Measurements from ENCODE around the gene SHD. TPM values are rescaled to one million over a fixed set of nuclear protein-coding genes. Genes with fewer than 3 reads are reported as not detected.
"Not testable (repeated sequence)": the region's sequence is repeated elsewhere in the genome, so short reads cannot be mapped to it uniquely, and the experiment has no call there.

The SHD gene
- polyA plus RNA-seq (2011; rRNA removed) (not detected in 2 replicates), polyA minus RNA-seq (2011; rRNA and poly(A)+ RNA removed) (not detected in 2 replicates)

- Histone ChIP-seq H3K27me3 (ENCODE audit: control insufficient read depth, insufficient read depth, low read length) (peaks cover 24% of the 10 kb centered on the region), H3K36me3 (ENCODE audit: control insufficient read depth, insufficient read depth, low read length) (no peaks in the 10 kb centered on the region), H3K4me3 (ENCODE audit: low read depth, low read length) (no peak within 1 kb of the TSS; the same call in 1 of the 2 replicates)
- POLR2A ChIA-PET, result interaction anchor here (0.7 kb wide), 1 partner anchor 310 kb away, joined by 12 read pairs; no protein-coding TSS in a partner anchor
- DNase-seq (ENCODE audit: low read depth), result no peak
- CTCF ChIA-PET, result interaction anchor here (1.3 to 2.7 kb wide), 4 partner anchors 10 to 122 kb away, joined by 3 to 29 read pairs (median 4); no protein-coding TSS in a partner anchor
- TF ChIP-seq CTCF (IDR thresholded peaks at IDR 0.05; ENCODE audit: insufficient read depth, low read depth, low read length), result no peak
Observed at GRCh38 chr19:4278419-4279266, at the start of gene SHD. SHD (plus strand) TSS chr19:4279266; CDS start chr19:4280064, 798 bp downstream.

- POLR2A ChIA-PET; H3K27me3 ChIP-seq (ENCODE audit: control insufficient read depth, insufficient read depth, low read length); H3K36me3 ChIP-seq (ENCODE audit: control insufficient read depth, insufficient read depth, low read length); DNase-seq (ENCODE audit: low read depth); H3K4me3 ChIP-seq (ENCODE audit: low read depth, low read length): not testable (repeated sequence)
- CTCF ChIA-PET, result interaction anchor here (1.0 kb wide), 1 partner anchor 26 kb away, joined by 3 read pairs; no protein-coding TSS in a partner anchor
Observed at GRCh38 chr19:4230237-4230636, 48.8 kb upstream of the SHD start.

- DNase-seq (ENCODE audit: low read depth); POLR2A ChIA-PET; H3K36me3 ChIP-seq (ENCODE audit: control insufficient read depth, insufficient read depth, low read length); H3K4me3 ChIP-seq (ENCODE audit: low read depth, low read length); H3K27me3 ChIP-seq (ENCODE audit: control insufficient read depth, insufficient read depth, low read length): not testable (repeated sequence)
- CTCF ChIA-PET, result interaction anchor here (0.9 kb wide), 1 partner anchor 15 kb away, joined by 3 read pairs; the partner anchor contains the start of gene YJU2
Observed at GRCh38 chr19:4231521-4231920, 47.5 kb upstream of the SHD start.

- POLR2A ChIA-PET; H3K36me3 ChIP-seq (ENCODE audit: control insufficient read depth, insufficient read depth, low read length); H3K27me3 ChIP-seq (ENCODE audit: control insufficient read depth, insufficient read depth, low read length); H3K4me3 ChIP-seq (ENCODE audit: low read depth, low read length); DNase-seq (ENCODE audit: low read depth): not testable (repeated sequence)
- CTCF ChIA-PET, result interaction anchor here (0.9 to 1.5 kb wide), 2 partner anchors 15 to 120 kb away, joined by 3 to 4 read pairs; partner anchors contain the start of gene YJU2
Observed at GRCh38 chr19:4232139-4232538, 46.9 kb upstream of the SHD start.

GRCh38 chr19:4232614-4233281 is 46.3 kb upstream of the SHD start:
- ChIA-PET POLR2A (no interaction called here), CTCF (interaction anchor here (0.7 to 1.6 kb wide), 5 partner anchors 9 to 293 kb away, joined by 3 to 9 read pairs (median 6); no protein-coding TSS in a partner anchor)
- H3K27me3 ChIP-seq (ENCODE audit: control insufficient read depth, insufficient read depth, low read length), result peaks cover 4% of the 10 kb centered on the region; the same call in 1 of the 2 replicates
- no peaks in the 10 kb centered on the region for H3K36me3 ChIP-seq (ENCODE audit: control insufficient read depth, insufficient read depth, low read length)
- no peak for TF ChIP-seq CTCF (IDR thresholded peaks at IDR 0.05; ENCODE audit: insufficient read depth, low read depth, low read length)
- no peak for DNase-seq (ENCODE audit: low read depth)
- H3K4me3 ChIP-seq (ENCODE audit: low read depth, low read length), result no peak overlapping the region

- Histone ChIP-seq H3K27me3 (ENCODE audit: control insufficient read depth, insufficient read depth, low read length) (no peaks in the 10 kb centered on the region), H3K4me3 (ENCODE audit: low read depth, low read length) (no peak overlapping the region), H3K36me3 (ENCODE audit: control insufficient read depth, insufficient read depth, low read length) (no peaks in the 10 kb centered on the region)
- CTCF ChIA-PET, result interaction anchor here (0.7 to 1.9 kb wide), 7 partner anchors 8 to 292 kb away, joined by 3 to 9 read pairs (median 5); partner anchors contain the start of gene YJU2
- POLR2A ChIA-PET, result no interaction called here
- peak; percentile 71 for TF ChIP-seq CTCF (IDR thresholded peaks at IDR 0.05; ENCODE audit: insufficient read depth, low read depth, low read length)
- DNase-seq (ENCODE audit: low read depth), result no peak
Observed at GRCh38 chr19:4233282-4233853, 45.7 kb upstream of the SHD start.
